ENCODE measurements around the gene TBC1D7. TPM values are rescaled to one million over a fixed set of nuclear protein-coding genes. Genes with fewer than 3 reads are reported as not detected.

The TBC1D7 gene
- total RNA-seq, 1 donor from 2014 or later: 27.9 TPM

GRCh38 chr6:13285705-13286104 lies 42.6 kb downstream of the TBC1D7 start:
- Histone ChIP-seq H3K79me2 (ENCODE audit: insufficient read depth, low read length) (no peaks in the 10 kb centered on the region), H3K9me3 (ENCODE audit: insufficient read depth, low read depth, low read length) (peaks cover 12% of the 10 kb centered on the region), H3K27ac (ENCODE audit: low read depth, low read length) (no peak overlapping the region), H3K4me2 (ENCODE audit: low read length) (no peak overlapping the region), H3K36me3 (ENCODE audit: insufficient read depth, low read length) (no peaks in the 10 kb centered on the region), H3K27me3 (ENCODE audit: insufficient read depth, low read length) (no peaks in the 10 kb centered on the region), H4K20me1 (ENCODE audit: insufficient read depth, low read length) (no peaks in the 10 kb centered on the region), H2AFZ (ENCODE audit: low read depth, low read length) (no peak overlapping the region), H3K9ac (ENCODE audit: low read length) (no peak overlapping the region), H3K4me3 (ENCODE audit: insufficient read depth, low read depth, low read length) (no peak overlapping the region), H3K4me1 (ENCODE audit: insufficient read depth, low read length) (no peaks in the 10 kb centered on the region)
- TF ChIP-seq CTCF (IDR thresholded peaks at IDR 0.05; ENCODE audit: insufficient read depth, low read depth, low read length): no peak
- no peak for TF ChIP-seq EZH2 (IDR thresholded peaks at IDR 0.05; ENCODE audit: insufficient read depth, low read length)
- H3K27ac Mint-ChIP-seq (ENCODE audit: unreplicated experiment): no peak overlapping the region
- H3K4me1 Mint-ChIP-seq (ENCODE audit: low read depth, unreplicated experiment): peaks cover 3% of the 10 kb centered on the region
- DNase-seq (ENCODE audit: low read depth) (no peak), FAIRE-seq (no peak)
- no peaks in the 10 kb centered on the region for H3K27me3 Mint-ChIP-seq (ENCODE audit: low read depth, unreplicated experiment)
- H3K4me3 Mint-ChIP-seq (ENCODE audit: unreplicated experiment): no peak overlapping the region
- peaks cover 17% of the 10 kb centered on the region for H3K36me3 Mint-ChIP-seq (ENCODE audit: low read depth, unreplicated experiment)
- peaks cover 4% of the 10 kb centered on the region for H3K9me3 Mint-ChIP-seq (ENCODE audit: unreplicated experiment)

GRCh38 chr6:13284646-13285045 lies 43.7 kb downstream of the TBC1D7 start:
- TF ChIP-seq CTCF (IDR thresholded peaks at IDR 0.05; ENCODE audit: insufficient read depth, low read depth, low read length): no peak
- TF ChIP-seq EZH2 (IDR thresholded peaks at IDR 0.05; ENCODE audit: insufficient read depth, low read length): no peak
- Histone ChIP-seq H2AFZ (ENCODE audit: low read depth, low read length) (no peak overlapping the region), H3K4me2 (ENCODE audit: low read length) (no peak overlapping the region), H3K4me1 (ENCODE audit: insufficient read depth, low read length) (no peaks in the 10 kb centered on the region), H4K20me1 (ENCODE audit: insufficient read depth, low read length) (no peaks in the 10 kb centered on the region), H3K27ac (ENCODE audit: low read depth, low read length) (no peak overlapping the region), H3K27me3 (ENCODE audit: insufficient read depth, low read length) (no peaks in the 10 kb centered on the region), H3K9me3 (ENCODE audit: insufficient read depth, low read depth, low read length) (peaks cover 12% of the 10 kb centered on the region), H3K4me3 (ENCODE audit: insufficient read depth, low read depth, low read length) (no peak overlapping the region), H3K79me2 (ENCODE audit: insufficient read depth, low read length) (no peaks in the 10 kb centered on the region), H3K36me3 (ENCODE audit: insufficient read depth, low read length) (no peaks in the 10 kb centered on the region), H3K9ac (ENCODE audit: low read length) (no peak overlapping the region)
- FAIRE-seq (no peak), DNase-seq (ENCODE audit: low read depth) (no peak)
- H3K27ac Mint-ChIP-seq (ENCODE audit: unreplicated experiment): no peak overlapping the region
- H3K9me3 Mint-ChIP-seq (ENCODE audit: unreplicated experiment): peaks cover 4% of the 10 kb centered on the region
- no peaks in the 10 kb centered on the region for H3K27me3 Mint-ChIP-seq (ENCODE audit: low read depth, unreplicated experiment)
- H3K4me3 Mint-ChIP-seq (ENCODE audit: unreplicated experiment): no peak overlapping the region
- H3K36me3 Mint-ChIP-seq (ENCODE audit: low read depth, unreplicated experiment): peaks cover 17% of the 10 kb centered on the region
- H3K4me1 Mint-ChIP-seq (ENCODE audit: low read depth, unreplicated experiment): no peaks in the 10 kb centered on the region

GRCh38 chr6:13283331-13283730 lies 45.0 kb downstream of the TBC1D7 start:
- Mint-ChIP-seq H3K27ac (ENCODE audit: unreplicated experiment) (no peak overlapping the region), H3K9me3 (ENCODE audit: unreplicated experiment) (peaks cover 4% of the 10 kb centered on the region), H3K27me3 (ENCODE audit: low read depth, unreplicated experiment) (no peaks in the 10 kb centered on the region), H3K36me3 (ENCODE audit: low read depth, unreplicated experiment) (peaks cover 10% of the 10 kb centered on the region), H3K4me1 (ENCODE audit: low read depth, unreplicated experiment) (no peaks in the 10 kb centered on the region), H3K4me3 (ENCODE audit: unreplicated experiment) (no peak overlapping the region)
- H3K9ac ChIP-seq (ENCODE audit: low read length): no peak overlapping the region
- no peaks in the 10 kb centered on the region for H3K4me1 ChIP-seq (ENCODE audit: insufficient read depth, low read length)
- H3K9me3 ChIP-seq (ENCODE audit: insufficient read depth, low read depth, low read length): peaks cover 12% of the 10 kb centered on the region
- H3K79me2 ChIP-seq (ENCODE audit: insufficient read depth, low read length): no peaks in the 10 kb centered on the region
- no peaks in the 10 kb centered on the region for H3K36me3 ChIP-seq (ENCODE audit: insufficient read depth, low read length)
- no peak overlapping the region for H3K4me2 ChIP-seq (ENCODE audit: low read length)
- no peak overlapping the region for H3K27ac ChIP-seq (ENCODE audit: low read depth, low read length)
- DNase-seq (ENCODE audit: low read depth) (no peak), FAIRE-seq (no peak)
- H3K27me3 ChIP-seq (ENCODE audit: insufficient read depth, low read length): no peaks in the 10 kb centered on the region
- H2AFZ ChIP-seq (ENCODE audit: low read depth, low read length): no peak overlapping the region
- TF ChIP-seq CTCF (IDR thresholded peaks at IDR 0.05; ENCODE audit: insufficient read depth, low read depth, low read length): no peak
- no peak for TF ChIP-seq EZH2 (IDR thresholded peaks at IDR 0.05; ENCODE audit: insufficient read depth, low read length)
- H4K20me1 ChIP-seq (ENCODE audit: insufficient read depth, low read length): no peaks in the 10 kb centered on the region
- no peak overlapping the region for H3K4me3 ChIP-seq (ENCODE audit: insufficient read depth, low read depth, low read length)
